Amniotic epithelial cell (primary cell): ENCODE measurements around the gene GALNT9.
"Not testable (repeated sequence)": the region's sequence is repeated elsewhere in the genome, so short reads cannot be mapped to it uniquely, and the experiment has no call there.

Source experiments
- DNase-seq: peaks from one replicate; pipeline ENCODE4 v3.0.0-alpha.2; 2010; ENCODE audit warnings: low read depth

GALNT9 gene

DNA sequence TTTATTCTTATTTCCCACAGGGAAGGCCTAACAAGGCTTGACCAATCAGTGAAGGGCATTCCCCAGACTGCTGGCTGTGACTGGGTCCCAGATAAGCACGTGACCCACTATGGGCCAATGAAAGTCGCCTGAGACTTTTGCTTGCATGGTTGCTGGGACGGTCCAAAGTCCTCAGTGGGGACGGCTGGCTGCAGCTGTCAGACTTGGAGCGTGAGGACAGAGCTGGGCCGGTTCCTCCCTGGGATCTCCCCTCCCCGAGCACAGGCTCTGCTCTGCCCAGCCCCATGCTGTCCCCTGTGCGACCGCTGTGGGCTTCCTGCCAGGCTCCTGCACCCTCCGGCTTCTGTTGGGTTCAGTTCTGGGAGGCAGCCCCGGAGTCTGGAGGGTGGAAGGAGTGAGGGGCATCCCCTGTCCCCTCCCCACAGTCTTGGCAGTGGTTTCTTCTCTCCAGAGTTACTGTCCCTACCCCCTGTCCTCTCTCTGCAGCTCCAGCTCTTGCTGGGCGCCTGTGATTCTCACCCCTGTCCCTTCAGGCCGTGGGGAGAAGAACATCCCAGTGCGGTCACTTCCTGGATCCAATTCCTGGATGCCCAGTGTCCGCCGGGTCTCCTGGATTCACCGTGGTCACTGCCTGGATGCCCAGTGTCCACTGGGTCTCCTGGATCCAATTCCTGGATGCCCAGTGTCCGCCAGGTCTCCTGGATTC lies 50.1 kb downstream of the GALNT9 start:
- no peak for DNase-seq

DNA sequence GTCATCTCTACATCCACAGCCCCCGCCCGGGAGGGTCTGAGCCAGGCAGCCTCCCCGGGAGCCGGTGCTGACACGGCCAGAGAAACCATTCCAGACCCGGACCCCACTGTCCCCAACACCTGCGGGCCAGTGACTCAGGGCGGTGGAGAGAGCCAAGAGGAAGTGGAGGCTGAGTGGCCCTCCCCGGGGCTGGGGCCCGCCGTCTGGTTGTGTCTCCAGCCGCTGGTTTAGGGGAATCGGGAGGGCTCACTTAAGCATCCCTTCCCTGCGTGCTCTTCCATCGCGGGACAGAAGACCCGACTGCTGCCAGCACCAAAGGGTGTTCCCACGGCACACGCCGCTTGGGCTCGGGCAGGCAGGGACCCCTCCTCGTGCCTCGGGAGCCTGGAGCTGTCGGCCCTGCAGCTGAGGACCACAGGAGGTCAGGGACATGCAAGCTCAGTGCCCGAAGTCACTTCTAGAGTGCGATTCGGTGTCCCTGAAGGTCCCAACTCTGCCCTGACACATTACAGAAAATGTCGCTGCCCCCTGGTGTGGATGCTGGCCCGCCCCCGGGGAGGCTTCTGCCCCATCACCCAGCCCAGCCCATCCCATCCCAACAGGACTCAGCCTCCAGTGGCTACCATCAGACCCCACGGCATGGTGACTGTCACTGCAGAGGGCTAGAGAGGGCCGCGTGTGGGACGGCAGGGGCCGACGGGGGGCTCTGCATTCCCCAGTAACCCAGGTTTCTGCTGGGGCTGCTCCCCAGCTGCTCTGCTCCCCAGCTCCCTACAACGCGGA lies 50.8 kb downstream of the GALNT9 start:
- no peak for DNase-seq

DNA sequence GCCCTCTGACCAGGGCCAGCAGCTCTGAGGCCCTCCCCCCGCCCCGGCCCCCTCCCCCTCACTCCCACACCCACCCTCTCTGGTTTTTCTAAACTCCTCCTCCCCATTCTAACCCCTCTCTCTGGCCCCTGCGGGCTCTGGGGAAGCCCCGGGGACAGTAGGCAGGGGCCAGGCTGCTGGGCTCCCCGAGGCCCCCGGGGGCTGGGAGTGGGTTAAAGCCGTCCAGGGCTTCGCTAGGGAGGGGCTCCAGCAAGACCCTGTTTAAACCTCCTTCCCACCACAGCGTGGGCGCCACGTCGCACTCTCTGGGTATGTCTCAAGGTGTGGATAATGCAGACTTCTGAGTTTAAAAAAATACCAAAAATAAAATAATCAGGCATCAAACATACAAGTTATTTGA lies 51.4 kb downstream of the GALNT9 start:
- no peak for DNase-seq

DNA sequence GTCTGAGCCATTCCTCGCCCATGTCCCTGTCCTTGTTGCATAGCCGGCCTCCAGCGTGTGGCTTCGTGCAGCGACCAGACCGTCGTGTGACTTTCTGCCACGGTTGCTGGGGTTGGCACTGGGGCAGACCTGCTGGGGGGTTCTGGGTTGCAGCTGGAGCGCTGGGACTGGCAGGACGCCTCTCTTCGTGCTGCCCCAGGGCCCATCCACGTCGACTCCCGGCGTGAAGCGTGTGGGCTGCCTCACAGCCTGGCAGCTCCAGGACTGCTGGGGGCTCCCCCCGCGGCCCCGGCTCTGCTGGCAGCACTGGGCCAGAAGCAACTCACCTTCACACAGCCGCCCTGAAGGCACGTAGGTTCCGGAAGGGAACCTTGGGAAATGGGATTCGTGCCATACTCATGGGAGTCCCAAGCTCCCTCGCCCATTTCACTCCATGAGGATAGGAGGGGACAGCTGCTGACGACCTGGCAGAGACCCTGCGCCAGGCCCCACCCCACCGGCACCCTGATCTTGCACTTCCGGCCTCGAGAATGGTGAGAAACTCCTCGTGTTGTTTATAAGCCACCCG lies 51.9 kb downstream of the GALNT9 start:
- DNase-seq = no peak

DNA sequence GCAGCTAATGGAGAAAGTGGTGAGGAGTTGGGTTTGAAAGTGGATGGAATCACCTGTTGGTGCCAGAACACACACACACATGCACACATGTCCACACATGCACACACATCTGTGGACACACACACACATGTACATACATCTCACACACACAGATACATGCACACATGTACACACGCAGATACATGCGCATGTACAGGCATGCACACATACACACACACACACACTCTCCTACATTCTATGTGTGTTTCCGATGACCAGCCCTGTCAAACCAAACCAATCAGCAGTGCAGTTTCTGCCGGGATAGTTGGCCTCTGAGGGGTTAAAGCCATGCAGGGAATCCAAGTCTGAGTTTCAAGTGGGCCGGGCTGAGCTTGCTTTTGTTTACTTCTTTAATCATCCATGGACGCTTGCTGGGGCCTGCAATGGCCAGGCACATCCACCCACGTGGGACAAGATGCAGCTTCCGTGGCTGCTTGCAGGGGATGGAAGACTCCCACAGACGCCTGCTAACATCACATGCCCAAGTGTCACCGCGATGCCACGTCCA lies 52.5 kb downstream of the GALNT9 start:
- no peak for DNase-seq

DNA sequence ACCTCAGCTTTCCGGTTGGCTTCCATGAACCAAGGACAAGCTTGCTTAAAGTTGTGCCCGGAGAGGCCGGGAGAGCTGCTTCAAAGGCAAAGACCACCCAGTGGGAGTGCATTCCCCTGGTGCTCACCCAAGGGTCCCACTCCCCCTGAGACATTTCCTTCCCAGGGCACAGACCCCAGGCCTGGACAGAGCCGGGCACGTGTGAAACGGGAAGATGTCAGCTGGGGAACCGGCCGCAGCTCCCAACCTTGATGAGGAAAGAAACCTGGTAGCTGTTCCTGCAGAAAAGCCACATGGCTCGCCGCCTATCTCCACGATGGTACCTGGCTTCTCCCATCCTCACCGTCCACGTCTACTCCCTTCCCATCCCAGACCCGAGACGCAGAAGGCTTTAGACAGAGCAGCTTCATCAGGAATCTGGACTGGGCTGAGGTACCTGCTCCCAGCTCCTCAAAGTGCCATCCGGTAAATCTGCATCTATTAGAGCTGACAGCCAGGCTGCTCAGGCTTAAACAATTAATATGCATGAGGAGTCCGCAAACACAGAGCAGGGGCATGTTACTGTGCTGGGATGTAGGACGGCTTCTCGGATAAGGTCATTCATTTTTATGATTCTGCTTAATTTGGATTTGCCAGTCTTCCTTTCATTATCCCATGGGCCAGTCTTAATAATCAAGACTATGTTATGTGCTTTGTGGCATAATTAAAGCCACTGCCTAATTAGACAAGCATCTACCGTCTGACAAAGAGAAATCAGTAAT lies 53.1 kb downstream of the GALNT9 start:
- no peak for DNase-seq

DNA sequence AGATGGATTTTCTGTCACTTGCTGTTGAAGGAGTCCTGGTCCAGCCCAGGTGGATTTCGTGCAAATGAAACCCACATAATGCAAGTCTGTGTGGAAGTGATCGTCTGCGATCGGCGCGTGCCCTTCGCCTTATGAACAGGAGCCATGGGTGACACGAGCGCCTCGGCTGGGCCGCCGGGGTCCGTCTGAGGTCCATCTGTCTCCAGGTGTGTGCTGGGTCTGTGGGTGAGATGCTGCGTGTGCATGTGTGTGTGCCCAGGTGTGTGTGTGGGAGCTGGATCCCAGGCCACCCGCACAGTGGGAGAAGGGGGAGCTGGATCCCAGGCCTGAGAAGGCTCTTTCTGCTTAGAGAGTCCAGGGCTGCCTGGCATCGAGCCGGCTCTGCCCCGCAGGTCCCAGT lies 53.8 kb downstream of the GALNT9 start:
- DNase-seq = no peak

DNA sequence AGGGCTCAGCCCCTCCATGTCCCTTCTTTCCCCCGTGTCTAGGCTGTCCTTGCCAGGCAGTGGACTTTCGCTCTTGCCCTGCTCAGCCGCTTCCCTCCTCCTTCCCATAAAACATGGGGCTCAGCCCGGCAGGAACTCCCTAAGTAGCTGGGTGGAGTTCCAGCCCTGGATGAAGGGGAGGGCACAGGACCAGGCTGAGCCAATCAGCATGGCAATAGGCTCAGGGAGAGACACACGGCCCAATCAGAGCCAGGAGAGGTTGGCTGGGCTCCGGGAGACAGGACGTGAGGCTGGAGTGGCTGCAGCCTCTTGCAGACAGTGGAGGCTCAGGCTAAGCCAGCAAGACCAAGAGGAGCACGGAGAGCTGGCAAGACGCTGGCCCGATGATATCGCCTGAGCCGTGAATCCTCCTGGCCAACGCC lies 54.3 kb downstream of the GALNT9 start:
- DNase-seq = peak; percentile 9

DNA sequence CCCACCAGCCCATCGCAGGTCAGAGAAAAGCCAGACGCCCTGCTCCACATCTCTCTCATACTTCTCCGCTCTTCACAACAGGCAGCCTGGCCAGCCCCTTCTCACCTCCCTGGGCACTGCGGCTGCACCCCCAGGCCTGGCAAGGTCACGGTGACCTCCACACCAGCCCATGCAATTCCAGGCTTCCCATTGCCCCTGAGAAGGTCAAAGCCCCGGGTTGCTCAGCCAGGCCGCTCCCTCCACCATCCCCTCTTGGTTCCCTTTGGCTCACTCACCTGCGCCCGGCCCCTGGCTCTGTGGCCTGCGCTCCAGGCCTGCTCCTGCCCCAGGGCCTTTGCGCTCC lies 55.4 kb downstream of the GALNT9 start:
- no peak for DNase-seq

DNA sequence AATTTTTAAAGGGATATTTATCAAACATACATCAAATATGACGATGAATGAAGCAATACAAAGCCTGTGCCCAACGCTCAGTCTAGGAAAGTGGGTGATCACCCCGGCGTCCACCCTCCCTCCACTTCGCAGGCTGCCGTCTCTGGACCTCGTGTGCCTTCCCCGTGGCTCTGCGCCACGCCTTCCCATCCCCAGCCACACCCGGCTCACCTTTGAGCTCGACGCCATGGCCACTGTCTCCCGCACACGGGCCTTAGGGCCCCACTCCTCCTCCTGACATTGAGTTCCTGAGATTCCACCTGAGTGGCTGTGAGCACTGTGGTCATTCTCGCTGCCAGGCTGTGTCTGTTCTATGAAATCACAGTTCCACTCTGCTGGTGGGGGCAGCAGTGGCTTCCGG lies 56.7 kb downstream of the GALNT9 start:
- DNase-seq = no peak

DNA sequence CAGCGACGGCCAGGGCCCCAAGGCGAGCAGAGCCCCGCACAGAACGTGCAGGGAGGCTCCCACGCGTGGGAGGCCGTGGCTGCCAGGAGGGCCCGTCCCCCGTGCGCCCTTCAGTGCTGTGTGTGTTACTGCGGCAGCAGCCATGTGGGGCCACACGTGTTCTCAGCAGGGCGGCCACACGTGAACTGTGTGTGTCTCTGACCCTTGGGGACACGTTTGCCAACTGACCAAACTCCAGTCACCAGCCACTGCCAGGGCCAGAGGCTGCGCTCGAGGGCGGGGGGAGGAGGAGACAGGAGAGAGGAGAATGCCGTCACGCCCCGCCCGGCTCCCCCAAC lies 57.7 kb downstream of the GALNT9 start:
- DNase-seq = no peak

DNA sequence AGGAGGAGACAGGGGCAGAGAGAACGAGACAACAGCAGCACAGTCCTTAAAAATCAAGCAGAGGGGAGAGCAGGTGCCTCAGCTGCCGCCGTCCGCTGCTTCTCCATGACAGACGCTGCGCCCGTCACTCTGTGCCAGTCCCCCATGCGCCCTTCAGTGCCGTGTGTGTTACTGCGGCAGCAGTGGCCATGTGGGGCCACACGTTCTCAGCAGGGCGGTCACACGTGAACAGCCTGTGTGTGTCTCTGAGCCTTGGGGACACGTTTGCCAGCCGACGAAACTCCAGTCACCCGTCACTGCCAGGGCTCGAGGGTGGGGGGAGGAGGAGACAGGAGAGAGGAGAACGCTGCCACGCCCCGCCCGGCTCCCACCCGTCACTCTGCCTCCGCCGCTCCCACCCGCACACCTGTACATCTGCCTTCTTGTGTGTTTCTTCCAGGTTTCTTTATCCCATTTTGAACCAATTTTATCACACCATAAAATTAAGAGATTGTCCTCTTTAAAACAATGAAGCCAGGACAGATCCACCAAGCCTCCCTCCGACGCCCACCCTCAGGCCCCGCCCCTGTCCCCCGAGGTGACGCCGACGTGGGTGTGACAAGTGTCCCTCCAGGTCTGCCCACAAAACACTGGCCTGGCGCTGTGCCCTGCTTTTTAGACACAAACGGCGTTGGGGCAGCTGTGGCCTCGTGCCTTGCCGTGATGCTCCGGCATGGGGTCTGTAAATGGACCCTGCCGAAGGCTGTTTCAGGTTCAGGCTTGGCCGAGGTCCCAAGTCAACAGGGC lies 58.2 kb downstream of the GALNT9 start:
- DNase-seq = no peak

DNA sequence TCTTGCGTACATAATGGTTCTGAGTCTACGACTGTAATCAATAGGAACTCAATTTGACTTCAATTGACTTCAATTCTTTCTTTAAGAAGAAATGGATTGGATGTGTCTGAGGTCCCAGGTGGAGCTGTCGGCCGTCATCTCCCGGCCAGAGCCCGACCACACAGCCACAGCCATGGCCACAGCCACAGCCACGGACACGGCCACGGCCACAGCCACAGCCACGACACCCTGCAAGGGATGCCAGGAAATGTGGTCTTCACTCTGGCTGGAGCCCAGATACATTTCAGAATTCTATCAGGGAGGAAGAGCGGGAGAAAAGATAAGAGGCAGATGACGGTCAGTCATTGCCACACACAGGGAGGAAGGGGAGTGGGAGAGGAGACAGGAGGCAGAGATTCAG lies 58.9 kb downstream of the GALNT9 start:
- no peak for DNase-seq

DNA sequence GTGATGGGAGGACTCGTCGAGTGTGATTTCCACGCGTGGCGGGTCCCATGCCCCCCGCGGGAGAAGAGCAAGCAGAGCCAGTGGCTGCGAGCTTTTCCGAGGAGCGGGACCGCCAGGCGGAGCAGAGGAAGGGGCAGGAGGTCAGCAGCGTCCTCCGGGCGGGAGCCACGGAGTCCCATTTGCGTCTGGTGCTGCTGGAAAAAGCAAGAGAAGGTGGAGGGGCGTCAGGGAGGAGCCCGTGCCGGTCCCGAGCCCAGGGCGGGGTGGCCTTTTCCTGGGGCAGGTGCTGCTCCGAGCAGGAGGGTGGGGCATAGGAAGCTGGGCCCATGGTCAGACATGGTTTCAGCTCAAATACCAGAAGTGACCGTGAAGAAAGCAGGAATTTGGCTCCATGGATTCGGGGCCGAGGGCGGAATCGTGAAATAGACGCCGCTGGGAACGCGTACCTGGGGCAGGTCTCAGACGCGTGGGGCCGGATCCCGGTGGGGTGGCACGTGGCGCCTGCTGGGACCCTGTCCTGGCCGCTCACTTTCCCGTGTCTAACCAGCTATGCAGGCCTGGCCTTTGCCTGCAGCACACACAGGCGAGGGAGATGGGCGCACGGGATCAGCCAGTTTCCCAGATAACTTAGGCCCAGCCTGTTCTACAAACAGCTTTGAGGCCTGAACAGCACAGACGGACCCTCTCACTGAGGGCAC lies 60.0 kb downstream of the GALNT9 start:
- no peak for DNase-seq

DNA sequence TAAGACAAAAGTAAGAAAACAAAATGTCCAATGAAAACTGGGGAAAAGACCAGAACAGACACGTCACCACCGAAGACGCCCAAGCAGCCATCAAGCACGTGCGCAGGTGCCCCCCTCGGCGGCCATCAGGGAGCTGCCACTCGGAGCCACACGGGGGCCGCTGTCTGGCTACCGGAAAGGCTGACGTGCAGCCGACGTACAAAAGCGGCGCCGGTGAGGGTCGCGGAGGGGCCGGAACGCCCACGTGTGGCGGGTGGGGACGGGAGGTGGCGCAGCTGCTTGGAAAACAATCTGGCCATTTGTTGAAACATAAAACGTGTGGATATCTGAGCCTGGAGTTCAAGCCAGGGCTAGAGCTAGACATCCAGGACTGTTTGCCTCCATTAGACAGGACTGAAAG lies 60.7 kb downstream of the GALNT9 start:
- DNase-seq = no peak

DNA sequence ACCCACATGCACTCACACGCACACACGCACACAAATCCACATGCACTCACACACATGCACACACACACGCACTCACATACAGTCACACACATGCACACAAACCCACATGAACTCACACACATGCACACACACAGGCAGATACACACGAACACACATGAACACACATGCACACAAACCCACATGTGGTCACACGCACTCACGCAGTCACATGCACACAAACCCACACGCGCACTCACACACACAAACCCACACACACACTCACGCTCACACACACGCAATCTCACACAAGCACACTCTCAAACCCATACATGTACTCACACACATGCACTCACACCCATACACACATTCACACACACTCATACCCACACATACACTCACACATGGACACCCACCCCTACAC lies 61.5 kb downstream of the GALNT9 start:
- no peak for DNase-seq

DNA sequence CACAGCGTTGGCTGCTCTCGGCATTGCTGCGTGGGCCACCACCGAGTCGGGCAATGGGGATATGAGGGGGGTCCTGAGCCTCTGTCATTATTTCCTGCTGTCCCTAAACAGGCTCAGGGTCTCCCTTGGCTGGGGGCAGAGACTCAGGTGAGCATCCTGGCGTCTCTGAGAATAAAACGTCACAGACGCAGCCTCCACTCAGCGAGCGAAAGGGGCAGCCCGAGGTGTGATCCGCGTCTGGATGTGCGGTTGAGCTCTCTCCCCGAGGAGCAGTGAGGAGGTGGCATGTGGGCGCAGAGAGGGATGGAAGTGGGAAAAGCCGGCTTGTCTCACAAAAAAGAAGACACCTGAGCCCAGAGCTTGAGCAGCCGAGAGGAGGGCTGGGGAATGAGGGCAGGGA lies 62.6 kb downstream of the GALNT9 start:
- no peak for DNase-seq

DNA sequence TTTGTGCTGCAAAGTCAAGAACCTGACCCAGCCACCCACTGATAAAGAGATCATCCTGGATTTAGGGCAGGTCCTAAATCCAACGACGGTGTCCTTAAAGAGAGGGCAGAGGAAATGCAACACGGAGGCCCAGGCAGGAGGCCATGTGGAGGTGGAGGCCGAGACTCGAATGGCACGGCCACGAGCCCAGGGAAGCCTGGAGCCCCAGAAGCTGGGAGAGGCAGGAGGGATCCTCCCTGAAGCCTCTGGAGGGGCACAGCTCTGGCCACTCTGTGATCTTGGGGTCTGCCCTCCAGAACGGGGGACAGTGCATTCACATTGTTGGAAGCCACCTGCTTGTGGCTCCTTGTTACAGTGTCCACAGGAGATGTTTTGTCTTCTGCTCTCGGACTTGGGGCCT lies 63.0 kb downstream of the GALNT9 start:
- no peak for DNase-seq

DNA sequence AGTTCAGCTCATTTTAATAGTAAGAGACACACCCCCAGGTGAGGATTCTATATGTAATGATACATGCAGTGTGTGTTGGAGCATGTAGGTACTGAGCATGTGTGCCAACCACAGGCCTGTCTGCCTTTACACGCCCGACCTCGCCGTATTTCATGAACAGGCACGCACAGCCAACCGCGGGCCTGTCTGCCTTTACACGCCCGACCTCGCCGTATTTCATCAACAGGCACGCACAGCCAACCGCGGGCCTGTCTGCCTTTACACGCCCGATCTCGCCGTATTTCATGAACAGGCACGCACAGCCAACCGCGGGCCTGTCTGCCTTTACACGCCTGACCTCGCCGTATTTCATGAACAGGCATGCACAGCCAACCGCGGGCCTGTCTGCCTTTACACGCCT lies 63.6 kb downstream of the GALNT9 start:
- not testable (repeated sequence) for DNase-seq

DNA sequence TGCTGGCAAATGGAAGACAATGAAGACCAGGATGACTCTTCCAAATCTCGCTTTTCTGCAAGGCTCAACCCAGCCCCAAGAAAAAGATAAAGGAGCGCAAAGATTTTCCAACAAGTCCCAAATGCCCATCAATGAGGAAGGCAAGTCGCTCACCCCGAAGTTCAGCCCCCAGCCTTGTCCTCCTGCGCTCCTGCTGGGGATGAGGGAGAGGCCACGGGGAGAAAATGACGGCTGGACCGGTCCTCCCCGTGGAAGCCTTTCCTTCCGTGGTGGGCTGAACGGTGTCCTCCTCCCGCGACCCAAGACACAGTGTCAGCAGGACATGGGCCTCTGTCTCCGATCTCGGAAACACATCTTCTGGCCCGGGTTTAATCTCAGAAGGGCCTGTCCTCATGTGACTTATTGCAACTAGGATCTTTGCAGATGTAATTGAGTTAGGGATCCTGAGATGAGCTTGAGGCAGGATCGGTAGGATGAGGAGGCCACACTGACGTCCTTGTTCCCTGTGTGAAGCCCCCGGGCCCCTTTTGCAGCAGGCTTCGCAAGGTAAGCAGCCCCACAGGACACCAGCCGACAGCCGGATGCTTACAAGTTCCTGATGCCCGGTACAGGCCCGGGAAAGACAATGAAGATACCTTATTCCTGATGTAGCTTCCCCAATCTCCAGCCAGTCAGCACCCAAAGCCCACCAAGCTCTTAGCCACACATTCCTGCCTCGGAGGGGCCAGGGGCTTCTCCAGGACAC lies 64.2 kb downstream of the GALNT9 start:
- no peak for DNase-seq
